Fibroblast of skin of right biceps (primary cell): ENCODE data around the gene RIN1.
"Not testable (repeated sequence)": the region's sequence is repeated elsewhere in the genome, so short reads cannot be mapped to it uniquely, and the experiment has no call there.

ENCODE experiments used
- DNase-seq: peaks from one replicate; pipeline ENCODE4 v3.0.0-alpha.2; 2013

The RIN1 gene

GRCh38 chr11:66350560-66351235 lies 14.5 kb upstream of the RIN1 start:
- DNase-seq = not testable (repeated sequence)

GRCh38 chr11:66349084-66349386 lies 12.8 kb upstream of the RIN1 start:
- DNase-seq = no peak

- peak; percentile 94 for DNase-seq
Observed at GRCh38 chr11:66347425-66348276, 11.4 kb upstream of the RIN1 start, which contains the start of gene B4GAT1. B4GAT1 (minus strand) TSS chr11:66347629; CDS start chr11:66347545, 84 bp downstream.

- no peak for DNase-seq
Observed at GRCh38 chr11:66346476-66347424, 10.5 kb upstream of the RIN1 start.

GRCh38 chr11:66345316-66345649 lies 9.0 kb upstream of the RIN1 start:
- DNase-seq = no peak

GRCh38 chr11:66344550-66345315 lies 8.5 kb upstream of the RIN1 start, which contains the start of gene BRMS1:
BRMS1 (minus strand) TSS chr11:66345104; CDS start chr11:66342234, 2,870 bp downstream.
- DNase-seq = peak; percentile 97

GRCh38 chr11:66343176-66343575 lies 6.9 kb upstream of the RIN1 start:
- DNase-seq = no peak

- no peak for DNase-seq
Observed at GRCh38 chr11:66341502-66342126, 5.4 kb upstream of the RIN1 start.

GRCh38 chr11:66340596-66341501 lies 4.6 kb upstream of the RIN1 start:
- no peak for DNase-seq

- DNase-seq = no peak
Observed at GRCh38 chr11:66339686-66340483, 3.7 kb upstream of the RIN1 start.

- DNase-seq = no peak
Observed at GRCh38 chr11:66339162-66339675, 3.0 kb upstream of the RIN1 start.

GRCh38 chr11:66338276-66339161 lies 2.3 kb upstream of the RIN1 start:
- DNase-seq = no peak

- DNase-seq = no peak
Observed at GRCh38 chr11:66337103-66337899, 1.1 kb upstream of the RIN1 start.

- peak; percentile 64 for DNase-seq
Observed at GRCh38 chr11:66335531-66336233, 552 bp downstream of the RIN1 start.

GRCh38 chr11:66334605-66335442 lies 1.4 kb downstream of the RIN1 start:
- DNase-seq = no peak
